Smooth muscle cell (in vitro differentiated cells): ENCODE data around the gene TICAM1. TPM values are rescaled to one million over a fixed set of nuclear protein-coding genes. Genes with fewer than 3 reads are reported as not detected.

Source experiments
- DNase-seq: peaks from one replicate; lab custom pipeline; 2025; ENCODE audit not compliant: unreplicated experiment; lab: John Stamatoyannopoulos, UW
- H2AFZ ChIP-seq: fragments of 200-600 bp; sonication (generic); 2 replicates; pipeline ENCODE4 v1.6.0; 2016; ENCODE audit warnings: antibody characterized with exemption, low read depth, mild to moderate bottlenecking
- H3F3A ChIP-seq: fragments of 200-600 bp; sonication (generic); 2 replicates; pipeline ENCODE4 v1.6.0; 2017; ENCODE audit warnings: antibody characterized with exemption, low read depth
- H3K27ac ChIP-seq: fragments of 200-600 bp; sonication (generic); 2 replicates; pipeline ENCODE4 v1.5.1; 2016; ENCODE audit warnings: low read depth, mild to moderate bottlenecking
- H3K27me3 ChIP-seq: fragments of 200-600 bp; sonication (generic); 2 replicates; pipeline ENCODE4 v1.6.1; 2016; ENCODE audit warnings: low read depth, mild to moderate bottlenecking
- H3K36me3 ChIP-seq: fragments of 200-600 bp; sonication (generic); 2 replicates; pipeline ENCODE4 v1.5.1; 2016; ENCODE audit warnings: low read depth
- H3K4me1 ChIP-seq: fragments of 200-600 bp; sonication (generic); 2 replicates; pipeline ENCODE4 v1.5.1; 2016; ENCODE audit warnings: low read depth
- H3K4me2 ChIP-seq: fragments of 200-600 bp; sonication (generic); 2 replicates; pipeline ENCODE4 v1.6.0; 2016; ENCODE audit warnings: mild to moderate bottlenecking
- H3K4me3 ChIP-seq: fragments of 200-600 bp; sonication (generic); 2 replicates; pipeline ENCODE4 v1.5.1; 2016; ENCODE audit warnings: mild to moderate bottlenecking
- H3K79me2 ChIP-seq: fragments of 200-600 bp; sonication (generic); 2 replicates; pipeline ENCODE4 v1.6.0; 2016; ENCODE audit warnings: low read depth, mild to moderate bottlenecking
- H3K9ac ChIP-seq: fragments of 200-600 bp; sonication (generic); 2 replicates; pipeline ENCODE4 v1.6.0; 2016; ENCODE audit warnings: low read depth
- H3K9me3 ChIP-seq: fragments of 200-600 bp; sonication (generic); replicated peaks from 2 replicates; pipeline ENCODE4 v1.5.1; 2016; ENCODE audit warnings: low read depth
- H4K20me1 ChIP-seq: fragments of 200-600 bp; sonication (generic); 2 replicates; pipeline ENCODE4 v1.6.0; 2016; ENCODE audit warnings: low read depth
- CTCF ChIP-seq: fragments of 200-600 bp; sonication (generic); IDR thresholded peaks from 2 replicates; pipeline ENCODE4 v1.5.1; 2017; ENCODE audit warnings: borderline replicate concordance, mild to moderate bottlenecking, antibody characterized with exemption; ENCODE audit not compliant: insufficient read depth, poor library complexity, severe bottlenecking
- WGBS: methylation state at CpG from one replicate; pipeline ENCODE4 v1.1.7; 2016; ENCODE audit warnings: low lambda C conversion rate; 5-methylcytosine and 5-hydroxymethylcytosine counted together
- polyA plus RNA-seq: library from polyadenylated mRNA; unstranded; fragments of >200 nt; fragmentation: Nextera tagmentation; extraction: Ambion mirVana; gene quantifications from 2 replicates; pipeline ENCODE4 v1.2.1, GENCODE V29; 2016
- total RNA-seq: library from RNA; depleted of rRNA; stranded (reverse); fragments of >200 nt; gene quantifications from 2 replicates; pipeline ENCODE4 v1.2.3, GENCODE V29; 2014

TICAM1 gene
- total and polyA plus RNA-seq, 2 experiments from 2014 or later, result 3.5 to 13.9 TPM

DNA sequence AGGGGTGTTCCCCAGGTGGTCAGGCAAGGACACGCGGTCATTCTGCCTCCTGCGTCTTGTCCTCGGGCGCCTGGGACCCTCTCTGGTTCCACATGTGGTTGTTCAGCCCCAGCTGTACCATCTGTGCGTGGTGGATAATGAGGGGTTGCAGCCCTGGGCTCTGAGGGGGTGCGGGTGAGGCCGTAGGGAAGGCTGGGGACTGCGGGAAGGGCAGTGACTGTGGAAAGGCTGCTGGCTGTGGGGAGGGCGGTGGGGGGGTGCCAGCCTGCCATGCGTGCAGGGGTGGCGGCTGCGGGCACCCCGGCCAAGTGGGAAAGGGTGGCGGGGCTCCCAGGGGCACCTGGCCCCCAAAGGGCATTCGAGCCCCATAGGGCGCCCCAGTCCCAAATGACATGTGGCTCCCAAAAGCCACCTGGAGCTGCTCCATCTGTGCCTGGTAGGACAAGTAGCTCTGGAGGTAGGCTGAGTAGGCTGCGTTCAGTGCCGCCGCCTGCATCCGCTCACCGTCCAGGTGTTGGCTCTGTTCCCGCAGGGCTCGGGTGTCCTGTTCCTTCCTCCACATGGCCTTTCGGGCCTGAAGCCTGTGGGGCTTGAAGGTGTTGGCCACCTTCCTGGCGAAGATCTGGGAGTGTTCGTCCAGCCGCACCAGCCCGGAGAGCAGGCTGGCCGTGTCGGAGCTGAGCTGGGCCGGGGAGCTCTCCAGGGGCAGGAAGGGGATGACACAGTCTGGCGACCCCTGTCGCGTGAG lies 15.1 kb downstream of the TICAM1 start:
- Histone ChIP-seq H3K4me3 (peak overlapping the region; percentile 31), H3K27ac (no peak overlapping the region), H3K4me1 (no peaks in the 10 kb centered on the region), H3K4me2 (no peak overlapping the region), H3F3A (peaks cover 18% of the 10 kb centered on the region), H3K79me2 (no peaks in the 10 kb centered on the region), H3K36me3 (no peaks in the 10 kb centered on the region), H4K20me1 (no peaks in the 10 kb centered on the region), H3K9me3 (no peaks in the 10 kb centered on the region), H2AFZ (no peak overlapping the region), H3K9ac (no peak overlapping the region), H3K27me3 (no peaks in the 10 kb centered on the region)
- 97% methylated on average over 29 of the region's 35 CpGs for WGBS
- no peak for TF ChIP-seq CTCF
- no peak for DNase-seq

DNA sequence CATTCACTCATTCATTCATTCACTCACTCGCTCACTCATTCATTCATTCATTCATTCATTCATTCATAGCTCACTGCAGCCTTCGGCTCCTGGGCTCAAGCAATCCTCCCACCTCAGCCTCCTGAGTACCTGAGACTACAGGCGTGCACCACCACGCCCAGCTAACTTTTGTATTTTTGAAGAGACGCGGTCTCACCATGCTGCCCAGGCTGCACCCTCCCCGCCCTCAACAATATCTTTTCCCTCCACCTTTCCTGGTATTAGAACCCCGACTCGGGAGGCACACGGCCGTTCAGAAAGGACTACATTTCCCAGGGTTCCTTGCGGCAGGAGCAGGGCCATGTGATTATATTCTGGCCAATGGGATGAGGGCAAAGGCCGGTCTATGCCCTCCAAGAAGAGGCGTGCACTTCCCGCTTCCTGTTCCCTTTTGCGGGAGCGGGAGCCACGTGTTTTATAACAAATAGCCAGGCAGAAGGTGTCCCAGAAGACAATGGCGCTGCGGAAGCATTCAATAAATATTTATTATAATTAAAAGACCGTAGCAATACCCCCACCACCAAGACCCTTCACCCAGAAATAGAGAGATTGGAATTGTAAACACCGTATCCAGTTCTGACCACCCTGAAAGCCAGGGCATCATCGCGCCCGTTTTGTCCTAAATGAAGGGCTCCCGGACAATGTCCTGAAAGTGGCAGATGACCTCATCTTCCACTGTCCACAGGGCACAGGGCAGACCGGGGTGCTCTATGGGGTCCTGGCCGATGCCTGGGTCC lies 15.9 kb downstream of the TICAM1 start:
- H3F3A ChIP-seq, result peaks cover 18% of the 10 kb centered on the region
- no peaks in the 10 kb centered on the region for H3K4me1 ChIP-seq
- TF ChIP-seq CTCF, result no peak
- DNase-seq, result peak; percentile 22
- H3K27ac ChIP-seq, result no peak overlapping the region
- H3K27me3 ChIP-seq, result no peaks in the 10 kb centered on the region
- no peaks in the 10 kb centered on the region for H3K36me3 ChIP-seq
- H3K4me3 ChIP-seq, result peak overlapping the region; percentile 31
- no peaks in the 10 kb centered on the region for H3K9me3 ChIP-seq
- peak overlapping the region; percentile 71 for H3K4me2 ChIP-seq
- WGBS, result 41% methylated on average over 28 of the region's 28 CpGs
- H2AFZ ChIP-seq, result no peak overlapping the region
- H3K79me2 ChIP-seq, result no peaks in the 10 kb centered on the region
- H4K20me1 ChIP-seq, result no peaks in the 10 kb centered on the region
- no peak overlapping the region for H3K9ac ChIP-seq

GRCh38 chr19:4814625-4815425 lies 16.7 kb downstream of the TICAM1 start:
- H3K27me3 ChIP-seq, result no peaks in the 10 kb centered on the region
- H3K36me3 ChIP-seq, result no peaks in the 10 kb centered on the region
- H4K20me1 ChIP-seq, result no peaks in the 10 kb centered on the region
- H3K27ac ChIP-seq, result peak overlapping the region; percentile 97
- H3F3A ChIP-seq, result peaks cover 18% of the 10 kb centered on the region
- 85% methylated on average over 7 of the region's 7 CpGs for WGBS
- H2AFZ ChIP-seq, result no peak overlapping the region
- H3K4me1 ChIP-seq, result no peaks in the 10 kb centered on the region
- peak overlapping the region; percentile 31 for H3K4me3 ChIP-seq
- H3K9ac ChIP-seq, result no peak overlapping the region
- no peaks in the 10 kb centered on the region for H3K9me3 ChIP-seq
- TF ChIP-seq CTCF, result no peak
- H3K79me2 ChIP-seq, result no peaks in the 10 kb centered on the region
- no peak for DNase-seq
- no peak overlapping the region for H3K4me2 ChIP-seq
